ENCODE results near the gene C6orf89. TPM values are rescaled to one million over a fixed set of nuclear protein-coding genes. Genes with fewer than 3 reads are reported as not detected.

The C6orf89 gene
- total RNA-seq (10 to 100 TPM; 54.2 to 86.2 (median 75.5) TPM), polyA plus RNA-seq (10 to 100 TPM; 34.0 to 55.9 TPM)
- long read RNA-seq, donor 1, full-length matches to known transcripts, result 20 of 63 reads
- long read RNA-seq, donor 1, partial matches to known transcripts, result 24 of 63 reads
- long read RNA-seq, donor 1, other reads (novel, unspliced or antisense), result 19 of 63 reads
- long read RNA-seq, donor 2, full-length matches to known transcripts, result 205 of 325 reads
- long read RNA-seq, donor 2, partial matches to known transcripts, result 61 of 325 reads
- long read RNA-seq, donor 2, other reads (novel, unspliced or antisense), result 59 of 325 reads
- long read RNA-seq, donor 3, full-length matches to known transcripts, result 60 of 116 reads
- long read RNA-seq, donor 3, partial matches to known transcripts, result 9 of 116 reads
- long read RNA-seq, donor 3, other reads (novel, unspliced or antisense), result 47 of 116 reads

GRCh38 chr6:36885461-36886401 lies at the start of gene C6orf89:
TSS of gene C6orf89 (plus strand) at chr6:36885952. CDS start at chr6:36899445, 13,493 bp downstream.
- peak in 1 of 2 donors; percentile 75 for TF ChIP-seq POLR2A (IDR thresholded peaks at IDR 0.05)
- TF ChIP-seq, protein P1, sequence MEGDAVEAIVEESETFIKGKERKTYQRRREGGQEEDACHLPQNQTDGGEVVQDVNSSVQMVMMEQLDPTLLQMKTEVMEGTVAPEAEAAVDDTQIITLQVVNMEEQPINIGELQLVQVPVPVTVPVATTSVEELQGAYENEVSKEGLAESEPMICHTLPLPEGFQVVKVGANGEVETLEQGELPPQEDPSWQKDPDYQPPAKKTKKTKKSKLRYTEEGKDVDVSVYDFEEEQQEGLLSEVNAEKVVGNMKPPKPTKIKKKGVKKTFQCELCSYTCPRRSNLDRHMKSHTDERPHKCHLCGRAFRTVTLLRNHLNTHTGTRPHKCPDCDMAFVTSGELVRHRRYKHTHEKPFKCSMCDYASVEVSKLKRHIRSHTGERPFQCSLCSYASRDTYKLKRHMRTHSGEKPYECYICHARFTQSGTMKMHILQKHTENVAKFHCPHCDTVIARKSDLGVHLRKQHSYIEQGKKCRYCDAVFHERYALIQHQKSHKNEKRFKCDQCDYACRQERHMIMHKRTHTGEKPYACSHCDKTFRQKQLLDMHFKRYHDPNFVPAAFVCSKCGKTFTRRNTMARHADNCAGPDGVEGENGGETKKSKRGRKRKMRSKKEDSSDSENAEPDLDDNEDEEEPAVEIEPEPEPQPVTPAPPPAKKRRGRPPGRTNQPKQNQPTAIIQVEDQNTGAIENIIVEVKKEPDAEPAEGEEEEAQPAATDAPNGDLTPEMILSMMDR (IDR thresholded peaks at IDR 0.05), result peak; percentile 73 to 94 (median 87)
- intact Hi-C loops (cut with DNase I), result loop anchor here (1.0 to 10.0 kb wide), 15 partner anchors 92 to 329 kb away; partner anchors contain the start of genes PIM1 (in 5 of the 10) and MTCH1 (in 3 of the 10)
- peak; percentile 99 to 100 (median 100) for ATAC-seq
- Histone ChIP-seq H3K27me3 (no peaks in the 10 kb centered on the region), H3K4me1 (peaks cover 0 to 42% (median 26%) of the 10 kb centered on the region in 12 donors), H3K9me3 (no peaks in the 10 kb centered on the region), H3K36me3 (no peaks in the 10 kb centered on the region), H3K4me3 (peak within 1 kb of the TSS; percentile 52 to 93 (median 83)), H3K27ac (peak within 1 kb of the TSS; percentile 77 to 95 (median 88))
- DNase-seq, result peak; percentile 97 to 99 (median 98)
- WGBS, 4 donors, result 2 to 4% (median 3%) methylated on average over 30 to 48 of the region's 48 CpGs

GRCh38 chr6:36836111-36837021 lies 49.4 kb upstream of the C6orf89 start:
- Histone ChIP-seq H3K27ac (peak overlapping the region in 7 of 12 donors; percentile 6 to 87 (median 32)), H3K9me3 (no peaks in the 10 kb centered on the region), H3K36me3 (no peaks in the 10 kb centered on the region), H3K4me1 (peaks cover 4 to 53% (median 16%) of the 10 kb centered on the region in 12 donors), H3K27me3 (peaks cover 0 to 24% (median 0%) of the 10 kb centered on the region in 9 donors), H3K4me3 (no peak overlapping the region)
- DNase-seq (peak in 1 of 5 donors; percentile 17), ATAC-seq (peak; percentile 6 to 30 (median 10))
- no peak for TF ChIP-seq POLR2A (IDR thresholded peaks at IDR 0.05)
- TF ChIP-seq, protein P1 (IDR thresholded peaks at IDR 0.05), result peak in 2 of 12 donors; percentile 19 to 25
- WGBS, 4 donors, result 58 to 90% (median 71%) methylated on average over 3 of the region's 3 CpGs
- intact Hi-C loops (cut with DNase I), result no loop called here

DNA sequence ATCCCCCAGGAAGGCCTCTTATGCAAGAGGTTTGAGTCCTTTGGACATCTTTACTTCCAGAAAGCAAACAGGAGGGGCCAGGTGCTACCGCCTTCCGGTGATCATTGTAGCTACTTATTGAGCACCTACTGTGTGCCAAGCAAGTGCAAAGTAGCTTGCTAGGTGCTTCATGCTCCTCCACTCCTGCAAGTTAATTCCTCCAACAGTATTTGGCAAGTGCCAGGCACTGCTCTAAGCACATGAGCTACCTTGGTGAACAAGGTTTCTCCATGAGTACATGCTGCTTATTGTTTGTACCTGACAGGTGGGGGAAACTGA lies 48.8 kb upstream of the C6orf89 start:
- 94 to 100% (median 98%) methylated on average over 2 of the region's 2 CpGs for WGBS, 4 donors
- DNase-seq (no peak), ATAC-seq (no peak)
- TF ChIP-seq, protein P1 (IDR thresholded peaks at IDR 0.05), result no peak
- TF ChIP-seq POLR2A (IDR thresholded peaks at IDR 0.05), result no peak
- Histone ChIP-seq H3K9me3 (no peaks in the 10 kb centered on the region), H3K27ac (peak overlapping the region in 5 of 12 donors; percentile 6 to 87 (median 51)), H3K27me3 (peaks cover 0 to 24% (median 0%) of the 10 kb centered on the region in 9 donors), H3K4me3 (no peak overlapping the region), H3K36me3 (no peaks in the 10 kb centered on the region), H3K4me1 (peaks cover 4 to 55% (median 18%) of the 10 kb centered on the region in 12 donors)
- intact Hi-C loops (cut with DNase I), result no loop called here
